ENCODE measurements around the gene LRCOL1.

GRCh38 chr12:132571598-132571997 is 38.8 kb downstream of the LRCOL1 start:
- TF ChIP-seq CTCF (IDR thresholded peaks at IDR 0.05; ENCODE audit: insufficient read depth, low read length, poor library complexity, severe bottlenecking): no peak
- TF ChIP-seq EZH2phosphoT487 (conservative IDR thresholded peaks at IDR 0.05; ENCODE audit: low read length): no peak
